ENCODE measurements around the gene MYRIP.

MYRIP gene

DNA sequence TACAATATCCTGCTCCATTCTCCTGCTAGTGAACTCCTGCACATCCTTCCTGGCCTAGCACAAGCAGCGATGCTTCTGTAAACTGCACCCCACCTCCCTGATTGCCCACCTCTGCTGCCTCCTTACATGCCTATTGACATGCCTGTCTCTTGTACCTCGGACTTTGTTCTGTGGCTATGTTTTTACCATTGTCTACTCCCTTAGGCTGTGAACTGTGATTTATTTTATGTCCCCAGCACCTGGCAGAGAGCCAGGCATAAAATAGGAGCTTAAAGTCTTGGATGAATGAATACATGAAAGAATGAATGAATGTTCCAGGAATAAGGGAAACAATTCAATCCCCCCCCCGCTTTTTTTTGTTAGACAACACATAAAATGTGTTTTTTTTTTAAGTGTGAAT is 210.0 kb downstream of the MYRIP start:
- H3K27me3 ChIP-seq (ENCODE audit: low read length), result no peaks in the 10 kb centered on the region
- TF ChIP-seq, protein P1, sequence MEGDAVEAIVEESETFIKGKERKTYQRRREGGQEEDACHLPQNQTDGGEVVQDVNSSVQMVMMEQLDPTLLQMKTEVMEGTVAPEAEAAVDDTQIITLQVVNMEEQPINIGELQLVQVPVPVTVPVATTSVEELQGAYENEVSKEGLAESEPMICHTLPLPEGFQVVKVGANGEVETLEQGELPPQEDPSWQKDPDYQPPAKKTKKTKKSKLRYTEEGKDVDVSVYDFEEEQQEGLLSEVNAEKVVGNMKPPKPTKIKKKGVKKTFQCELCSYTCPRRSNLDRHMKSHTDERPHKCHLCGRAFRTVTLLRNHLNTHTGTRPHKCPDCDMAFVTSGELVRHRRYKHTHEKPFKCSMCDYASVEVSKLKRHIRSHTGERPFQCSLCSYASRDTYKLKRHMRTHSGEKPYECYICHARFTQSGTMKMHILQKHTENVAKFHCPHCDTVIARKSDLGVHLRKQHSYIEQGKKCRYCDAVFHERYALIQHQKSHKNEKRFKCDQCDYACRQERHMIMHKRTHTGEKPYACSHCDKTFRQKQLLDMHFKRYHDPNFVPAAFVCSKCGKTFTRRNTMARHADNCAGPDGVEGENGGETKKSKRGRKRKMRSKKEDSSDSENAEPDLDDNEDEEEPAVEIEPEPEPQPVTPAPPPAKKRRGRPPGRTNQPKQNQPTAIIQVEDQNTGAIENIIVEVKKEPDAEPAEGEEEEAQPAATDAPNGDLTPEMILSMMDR (IDR thresholded peaks at IDR 0.05; ENCODE audit: insufficient read depth, low read length, poor library complexity, severe bottlenecking), result no peak
- TF ChIP-seq EZH2phosphoT487 (conservative IDR thresholded peaks at IDR 0.05; ENCODE audit: low read length), result no peak
- H3K27ac ChIP-seq (ENCODE audit: low read depth, low read length), result no peak overlapping the region
- H3K4me2 ChIP-seq (ENCODE audit: low read depth, low read length, poor library complexity, severe bottlenecking), result no peak overlapping the region
- no peak overlapping the region for H3K9ac ChIP-seq (ENCODE audit: low read length)
- no peaks in the 10 kb centered on the region for H3F3A ChIP-seq (ENCODE audit: insufficient read depth)
- H3K36me3 ChIP-seq (ENCODE audit: low read length), result no peaks in the 10 kb centered on the region
- no peak overlapping the region for H2AFZ ChIP-seq (ENCODE audit: low read depth, low read length, severe bottlenecking)
- H3K9me2 ChIP-seq (replicated peaks; ENCODE audit: insufficient read depth, low read length), result no peaks in the 10 kb centered on the region
- H3K4me3 ChIP-seq (ENCODE audit: insufficient read depth, low read length, poor library complexity, severe bottlenecking), result no peak overlapping the region
- H4K20me1 ChIP-seq (ENCODE audit: low read depth, low read length), result no peaks in the 10 kb centered on the region
- no peaks in the 10 kb centered on the region for H3K9me3 ChIP-seq (ENCODE audit: insufficient read depth, low read length)
- no peaks in the 10 kb centered on the region for H3K79me2 ChIP-seq (ENCODE audit: insufficient read depth, low read length)

- Histone ChIP-seq H3F3A (ENCODE audit: insufficient read depth) (no peaks in the 10 kb centered on the region), H3K9ac (ENCODE audit: low read length) (no peak overlapping the region), H3K4me2 (ENCODE audit: low read depth, low read length, poor library complexity, severe bottlenecking) (no peak overlapping the region), H3K27me3 (ENCODE audit: low read length) (no peaks in the 10 kb centered on the region), H3K9me2 (replicated peaks; ENCODE audit: insufficient read depth, low read length) (no peaks in the 10 kb centered on the region), H4K20me1 (ENCODE audit: low read depth, low read length) (no peaks in the 10 kb centered on the region), H2AFZ (ENCODE audit: low read depth, low read length, severe bottlenecking) (no peak overlapping the region), H3K79me2 (ENCODE audit: insufficient read depth, low read length) (no peaks in the 10 kb centered on the region), H3K9me3 (ENCODE audit: insufficient read depth, low read length) (no peaks in the 10 kb centered on the region), H3K27ac (ENCODE audit: low read depth, low read length) (no peak overlapping the region), H3K36me3 (ENCODE audit: low read length) (no peaks in the 10 kb centered on the region), H3K4me3 (ENCODE audit: insufficient read depth, low read length, poor library complexity, severe bottlenecking) (no peak overlapping the region)
- TF ChIP-seq, protein P1 (IDR thresholded peaks at IDR 0.05; ENCODE audit: insufficient read depth, low read length, poor library complexity, severe bottlenecking), result no peak
- no peak for TF ChIP-seq EZH2phosphoT487 (conservative IDR thresholded peaks at IDR 0.05; ENCODE audit: low read length)
Measured at GRCh38 chr3:40020689-40021088, 211.3 kb downstream of the MYRIP start.

DNA sequence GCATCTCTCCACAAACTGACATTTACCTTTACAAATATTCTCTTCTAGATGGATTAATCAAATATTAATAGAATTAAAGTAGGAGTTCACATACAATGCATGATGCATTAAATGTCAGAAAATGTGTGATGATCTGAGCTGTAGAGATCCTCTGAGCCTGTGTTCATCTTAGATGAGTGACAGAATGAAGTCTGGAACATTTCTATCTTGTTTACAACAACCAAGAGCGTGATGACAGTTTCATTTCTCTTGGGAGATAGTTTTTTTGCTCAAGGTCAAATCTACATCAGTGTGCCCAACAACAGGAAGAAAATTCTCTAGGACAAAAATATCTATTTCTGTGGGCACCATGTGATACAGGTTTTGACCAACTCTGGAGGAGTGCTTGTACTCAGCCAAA is 211.9 kb downstream of the MYRIP start:
- TF ChIP-seq, protein P1 (IDR thresholded peaks at IDR 0.05; ENCODE audit: insufficient read depth, low read length, poor library complexity, severe bottlenecking), result no peak
- TF ChIP-seq EZH2phosphoT487 (conservative IDR thresholded peaks at IDR 0.05; ENCODE audit: low read length), result no peak

More for the DNA sequence above, 211.9 kb downstream of the MYRIP start:
- Histone ChIP-seq H3K4me3 (ENCODE audit: insufficient read depth, low read length, poor library complexity, severe bottlenecking) (no peak overlapping the region), H3K9ac (ENCODE audit: low read length) (no peak overlapping the region), H3K9me2 (replicated peaks; ENCODE audit: insufficient read depth, low read length) (no peaks in the 10 kb centered on the region), H3K27me3 (ENCODE audit: low read length) (no peaks in the 10 kb centered on the region), H3K4me2 (ENCODE audit: low read depth, low read length, poor library complexity, severe bottlenecking) (no peak overlapping the region), H4K20me1 (ENCODE audit: low read depth, low read length) (no peaks in the 10 kb centered on the region), H2AFZ (ENCODE audit: low read depth, low read length, severe bottlenecking) (no peak overlapping the region), H3K79me2 (ENCODE audit: insufficient read depth, low read length) (no peaks in the 10 kb centered on the region), H3F3A (ENCODE audit: insufficient read depth) (no peaks in the 10 kb centered on the region), H3K27ac (ENCODE audit: low read depth, low read length) (no peak overlapping the region), H3K36me3 (ENCODE audit: low read length) (no peaks in the 10 kb centered on the region), H3K9me3 (ENCODE audit: insufficient read depth, low read length) (no peaks in the 10 kb centered on the region)

All from SU-DHL-6 (cell line).